B cell (primary cell): ENCODE data around the gene GATAD2B.

Experiments
- CTCF ChIP-seq: fragments of 200-600 bp; IDR thresholded peaks from one replicate; pipeline ENCODE4 v1.8.0; 2022; ENCODE audit warnings: antibody characterized with exemption, mild to moderate bottlenecking
- EZH2 ChIP-seq: IDR thresholded peaks from 2 replicates; pipeline ENCODE4 v1.6.1; 2012; ENCODE audit warnings: borderline replicate concordance, low read depth, mild to moderate bottlenecking, moderate library complexity, low read length; ENCODE audit not compliant: insufficient read depth, poor library complexity, severe bottlenecking

- no peak for TF ChIP-seq CTCF
- no peak for TF ChIP-seq EZH2
These were observed 131.7 kb downstream of the GATAD2B start for GRCh38 chr1:153790966-153791647.
